SH-SY5Y (cell line): ENCODE measurements around the gene CFAP410.

ENCODE experiments used
- GATA2 ChIP-seq: IDR thresholded peaks from 2 replicates; pipeline ENCODE4 v1.6.1; 2011; ENCODE audit warnings: mild to moderate bottlenecking, low read depth, low read length
- GATA3 ChIP-seq: IDR thresholded peaks from 2 replicates; pipeline ENCODE4 v1.6.1; 2011; ENCODE audit warnings: low read depth, mild to moderate bottlenecking, low read length, moderate library complexity

Gene CFAP410

DNA sequence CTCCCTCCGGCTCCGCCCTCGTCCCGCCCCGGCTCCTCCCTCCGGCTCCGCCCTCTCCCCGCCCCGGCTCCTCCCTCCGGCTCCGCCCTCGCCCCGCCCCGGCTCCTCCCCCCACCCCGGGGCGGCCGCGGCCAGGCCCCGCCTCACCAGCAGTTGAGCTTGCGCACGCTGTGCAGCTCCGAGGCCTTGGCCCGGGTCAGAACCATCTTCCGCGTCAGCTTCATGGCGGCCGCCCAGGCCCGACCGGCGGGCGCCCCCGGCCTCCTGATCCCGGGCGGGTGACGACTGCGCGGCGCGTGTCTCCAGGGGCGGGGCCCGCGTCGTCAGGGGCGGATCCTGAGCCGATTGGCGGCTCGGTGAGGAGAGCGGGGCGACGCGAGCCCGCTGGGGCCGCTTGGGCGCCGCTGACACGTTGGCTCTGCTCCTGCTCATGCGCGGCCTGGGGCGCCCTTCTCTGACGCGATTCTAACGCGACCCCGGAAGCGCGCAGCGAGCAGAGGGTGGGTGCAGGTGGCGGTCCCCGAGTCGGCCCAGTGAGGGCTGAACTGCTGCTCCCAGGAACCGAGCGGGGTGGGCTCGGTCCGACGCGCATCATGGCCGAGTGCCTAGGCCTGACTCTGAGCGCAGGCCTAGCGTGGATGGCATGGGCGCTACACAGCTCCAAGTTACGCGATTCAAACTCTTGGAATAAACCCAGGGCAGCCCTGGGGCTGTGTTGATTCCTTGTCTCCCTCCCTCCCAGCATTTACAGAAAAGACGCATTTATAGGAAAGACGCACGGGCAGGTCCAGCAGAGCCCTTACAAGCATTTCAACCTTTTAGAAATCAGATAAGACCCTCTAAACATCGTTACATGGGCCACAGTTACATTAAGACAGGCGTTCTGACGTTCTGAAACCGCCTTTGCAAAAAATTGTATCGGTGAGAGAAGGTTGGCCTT is at the start of gene CFAP410:
CFAP410 (minus strand) TSS at position 420 of the 940 bp plus-strand sequence; CDS start at position 224, 196 bp downstream.
- TF ChIP-seq GATA3 (no peak), GATA2 (no peak)

- no peak for TF ChIP-seq GATA2
- TF ChIP-seq GATA3 = no peak
Observed at GRCh38 chr21:44384968-44385367, 45.8 kb upstream of the CFAP410 start.

- TF ChIP-seq GATA2 = no peak
- TF ChIP-seq GATA3 = no peak
Observed at GRCh38 chr21:44383216-44383615, 44.0 kb upstream of the CFAP410 start.

DNA sequence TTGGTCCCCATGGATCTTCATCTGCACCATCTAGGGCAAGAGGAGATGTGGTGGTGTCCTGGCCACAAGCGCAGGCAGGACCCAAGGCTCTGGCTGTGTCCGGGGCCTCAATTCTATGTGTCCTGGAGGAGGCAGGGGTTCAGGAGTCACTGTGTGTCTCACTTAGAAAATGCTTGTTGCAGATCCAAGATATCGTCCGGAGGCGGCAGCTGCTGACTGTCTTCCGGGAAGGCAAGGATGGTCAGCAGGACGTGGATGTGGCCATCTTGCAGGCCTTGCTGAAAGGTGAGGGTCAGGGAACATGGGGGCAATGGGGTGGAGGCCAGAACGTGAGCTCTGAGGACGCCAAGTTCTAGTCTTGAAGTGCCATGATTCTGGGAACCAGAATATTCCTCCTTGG is 43.3 kb upstream of the CFAP410 start:
- no peak for TF ChIP-seq GATA3
- TF ChIP-seq GATA2 = no peak

- TF ChIP-seq GATA2 (no peak), GATA3 (no peak)
Observed at GRCh38 chr21:44381874-44382273, 42.7 kb upstream of the CFAP410 start.

GRCh38 chr21:44380876-44381275 is 41.7 kb upstream of the CFAP410 start:
- no peak for TF ChIP-seq GATA2

GRCh38 chr21:44379991-44380865 is 41.0 kb upstream of the CFAP410 start:
- TF ChIP-seq GATA2 = no peak
- no peak for TF ChIP-seq GATA3

DNA sequence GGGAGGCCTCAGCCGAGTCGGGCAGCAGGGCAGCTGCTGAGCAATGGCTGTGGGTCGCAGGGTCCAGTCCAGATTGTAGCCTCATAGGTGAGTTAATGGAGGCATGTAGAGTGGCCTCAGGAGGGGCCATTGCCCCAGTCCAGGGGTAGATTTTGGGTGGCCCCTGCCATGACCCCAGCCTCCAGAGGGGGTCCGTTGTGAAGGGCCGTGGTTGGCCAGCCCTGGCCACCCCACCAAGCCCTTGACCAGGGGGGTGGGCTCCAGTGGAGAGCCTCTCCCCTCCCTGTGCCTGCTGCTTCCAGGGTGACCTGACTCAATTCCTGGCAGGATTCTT is 40.3 kb upstream of the CFAP410 start:
- TF ChIP-seq GATA3 (no peak), GATA2 (no peak)

DNA sequence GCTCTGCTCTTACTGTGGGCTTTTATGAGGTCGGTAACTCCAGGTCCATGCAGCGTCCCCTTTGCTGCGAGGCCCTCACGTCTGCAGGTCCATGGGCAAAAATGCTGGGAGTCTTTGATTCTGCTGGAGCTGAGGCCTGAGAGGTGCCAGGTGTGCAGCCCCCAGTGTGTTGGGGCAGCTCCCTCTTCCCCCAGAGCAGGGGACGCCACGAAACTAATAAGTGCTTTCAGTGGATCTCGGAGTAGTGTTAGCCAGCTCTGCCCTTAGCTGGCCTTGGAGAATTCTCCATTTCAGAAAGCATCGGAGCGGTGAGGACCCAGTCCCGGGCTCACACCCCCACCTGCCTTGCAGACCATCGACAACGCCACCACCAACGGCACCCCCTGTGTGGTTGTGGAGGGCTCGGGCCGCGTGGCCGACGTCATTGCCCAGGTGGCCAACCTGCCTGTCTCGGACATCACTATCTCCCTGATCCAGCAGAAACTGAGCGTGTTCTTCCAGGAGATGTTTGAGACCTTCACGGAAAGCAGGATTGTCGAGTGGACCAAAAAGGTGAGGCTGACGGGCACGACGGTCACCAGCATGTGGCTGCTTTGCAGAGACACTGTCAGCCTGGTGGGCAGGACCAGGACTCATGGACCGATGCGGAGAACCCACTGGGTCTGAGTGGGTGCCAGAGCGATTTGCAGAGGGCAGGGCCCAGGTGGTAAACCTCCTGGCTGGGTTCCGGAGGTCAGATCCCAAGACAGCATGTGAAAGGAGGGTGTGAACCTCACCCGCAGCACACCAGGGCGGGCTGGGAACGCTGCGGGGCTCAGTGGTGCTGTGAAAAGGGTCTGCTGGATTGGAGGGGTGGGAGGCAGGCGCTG is 39.7 kb upstream of the CFAP410 start:
- TF ChIP-seq GATA3 (no peak), GATA2 (no peak)

DNA sequence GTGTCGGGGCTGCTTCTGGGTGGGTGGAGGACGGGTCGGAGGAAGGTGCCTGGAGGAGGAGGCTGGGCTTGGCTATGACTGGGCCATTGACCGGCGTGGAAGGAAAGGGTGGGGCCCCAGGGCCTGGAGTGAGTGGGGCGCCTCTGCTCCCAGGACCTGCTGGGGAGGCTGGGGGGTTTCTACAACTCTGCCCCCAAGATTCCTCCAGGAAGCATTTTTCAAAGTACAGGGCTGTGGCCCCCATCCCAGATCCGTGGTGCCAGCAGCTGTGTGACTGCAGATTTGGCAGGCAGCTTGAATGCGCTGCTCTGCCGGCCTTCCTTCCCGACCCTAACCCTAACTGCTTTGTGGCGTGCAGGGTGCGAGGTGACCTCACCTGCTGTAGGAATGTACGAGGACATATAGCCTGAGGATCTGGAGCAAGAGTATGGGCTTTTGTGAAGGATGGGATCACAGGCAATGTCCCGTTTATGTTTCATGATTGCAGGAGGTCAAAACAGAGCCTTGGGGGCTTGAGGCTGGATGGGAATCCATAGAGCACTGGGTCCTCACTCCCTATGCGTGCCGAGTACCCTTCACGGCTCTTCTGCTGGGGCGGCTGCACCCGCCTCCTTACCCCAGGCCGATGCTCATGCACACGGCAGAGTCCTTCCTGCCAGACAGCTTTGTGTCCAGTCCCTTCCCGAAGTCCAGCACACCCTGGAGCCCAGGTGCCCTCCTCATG is 38.9 kb upstream of the CFAP410 start:
- no peak for TF ChIP-seq GATA2
- TF ChIP-seq GATA3 = no peak

DNA sequence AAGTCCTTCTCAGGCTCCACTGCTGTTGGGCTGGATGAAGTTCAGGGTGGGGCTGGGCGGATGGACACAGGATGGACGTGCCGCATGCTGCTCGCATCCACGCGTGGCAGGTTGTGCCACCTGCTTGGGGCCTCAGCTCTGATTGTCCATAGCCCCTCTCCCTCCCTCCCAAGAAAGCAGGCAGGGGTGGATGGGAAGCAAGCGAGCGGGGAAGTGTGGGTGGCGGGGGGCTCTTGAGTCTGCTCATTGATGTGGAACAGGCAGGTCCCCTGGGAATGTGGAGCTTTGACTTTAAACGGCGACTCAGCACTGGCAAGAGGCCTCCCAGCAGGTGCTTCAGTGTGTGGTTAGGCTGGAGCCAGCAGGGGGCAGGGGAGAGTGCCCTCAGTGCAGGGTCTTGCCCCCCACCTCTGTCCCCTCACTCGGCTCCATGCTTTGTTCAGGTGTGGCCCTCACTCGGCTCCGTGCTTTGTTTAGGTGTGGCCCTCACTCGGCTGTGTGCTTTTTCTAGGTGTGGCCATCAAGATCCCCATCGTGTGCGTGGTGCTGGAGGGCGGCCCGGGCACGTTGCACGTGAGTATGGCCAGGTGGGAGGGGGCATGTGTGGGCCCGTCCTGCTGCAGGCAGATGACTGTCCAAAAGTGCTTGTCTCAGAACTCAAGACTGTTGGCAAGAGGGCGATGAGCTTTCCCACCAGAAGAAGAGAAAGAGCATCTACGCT is 38.2 kb upstream of the CFAP410 start:
- TF ChIP-seq GATA2 = no peak
- no peak for TF ChIP-seq GATA3

DNA sequence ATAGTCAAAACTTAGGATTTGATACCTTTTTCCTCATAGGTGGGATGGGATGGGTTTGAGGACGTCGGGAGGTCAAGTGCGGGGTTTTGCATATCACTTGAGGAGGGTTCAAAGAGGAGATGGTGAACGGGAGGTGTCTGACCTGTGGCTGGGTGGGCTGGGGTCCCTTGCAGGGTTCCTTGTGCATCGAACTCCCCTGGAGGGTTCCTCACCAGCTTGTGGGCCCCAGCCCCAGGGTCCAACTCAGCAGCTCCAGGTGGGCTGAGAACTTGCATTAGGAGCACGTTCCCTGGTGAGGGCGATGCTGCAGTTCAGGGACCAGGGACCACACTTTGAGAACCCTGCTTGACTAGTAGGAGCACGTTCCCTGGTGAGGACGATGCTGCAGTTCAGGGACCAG is 37.4 kb upstream of the CFAP410 start:
- TF ChIP-seq GATA3 = no peak
- no peak for TF ChIP-seq GATA2

DNA sequence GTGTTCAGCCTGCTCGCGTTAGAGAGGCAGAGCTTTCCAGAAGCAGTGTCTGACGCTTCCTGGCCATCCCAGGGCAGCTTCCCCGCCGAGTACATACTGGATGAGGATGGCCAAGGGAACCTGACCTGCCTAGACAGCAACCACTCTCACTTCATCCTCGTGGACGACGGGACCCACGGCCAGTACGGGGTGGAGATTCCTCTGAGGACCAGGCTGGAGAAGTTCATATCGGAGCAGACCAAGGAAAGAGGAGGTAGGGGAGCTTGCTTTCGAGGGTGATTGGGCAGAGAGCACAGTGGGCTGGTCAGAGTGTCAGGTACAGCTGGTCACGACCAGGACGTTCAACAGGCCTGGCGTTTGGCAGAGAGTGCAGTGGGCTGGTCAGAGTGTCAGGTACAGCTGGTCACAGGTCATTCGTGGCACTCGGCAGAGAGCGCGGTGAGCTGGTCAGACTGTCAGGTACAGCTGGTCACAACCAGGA is 36.6 kb upstream of the CFAP410 start:
- TF ChIP-seq GATA3 (no peak), GATA2 (no peak)
